ENCODE data around the gene CHD3. TPM values are rescaled to one million over a fixed set of nuclear protein-coding genes. Genes with fewer than 3 reads are reported as not detected.

Gene CHD3
- total RNA-seq, 6 donors from 2014 or later, result 68.1 to 183 (median 91.3) TPM

DNA sequence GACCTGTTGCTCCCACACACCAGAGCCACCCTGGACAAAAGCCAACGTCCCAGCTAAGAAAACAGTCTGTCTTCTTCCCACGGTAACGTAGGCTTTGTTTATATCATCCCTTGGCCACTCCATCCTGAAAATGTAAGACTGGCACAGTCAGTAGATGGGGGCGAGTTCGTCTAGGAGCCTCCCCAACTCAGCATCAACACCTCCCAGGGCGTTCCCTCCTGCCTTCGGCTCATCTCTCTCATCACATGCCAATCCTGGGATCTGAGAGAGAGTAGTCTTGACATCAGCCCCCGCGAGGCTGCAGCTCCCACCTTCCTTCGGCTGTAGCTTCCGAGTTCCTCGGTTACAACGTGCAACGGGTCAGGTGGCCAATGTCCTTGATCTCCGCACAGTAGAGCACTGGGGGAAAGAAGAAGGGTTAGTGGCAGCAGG lies 26.6 kb downstream of the CHD3 start:
- Histone ChIP-seq H3K9me3 (no peaks in the 10 kb centered on the region), H3K4me1 (peaks cover 20 to 26% (median 25%) of the 10 kb centered on the region in 4 donors), H3K27ac (peak overlapping the region; percentile 94 to 98 (median 96)), H3K27me3 (no peaks in the 10 kb centered on the region), H3K4me3 (peak overlapping the region; percentile 63 to 73 (median 69)), H3K36me3 (peaks cover 7 to 15% (median 12%) of the 10 kb centered on the region in 4 donors)
- ATAC-seq (ENCODE audit: low FRiP score in 2 of 2) (peak; percentile 32 to 63), DNase-seq (no peak)
- TF ChIP-seq POLR2A (IDR thresholded peaks at IDR 0.05), result no peak
- TF ChIP-seq CTCF (IDR thresholded peaks at IDR 0.05), result no peak
- TF ChIP-seq POLR2AphosphoS5 (IDR thresholded peaks at IDR 0.05), result no peak
- no peak for TF ChIP-seq EP300 (IDR thresholded peaks at IDR 0.05)
- WGBS, 2 donors, result 0 to 1% methylated on average over 12 to 15 of the region's 15 CpGs

DNA sequence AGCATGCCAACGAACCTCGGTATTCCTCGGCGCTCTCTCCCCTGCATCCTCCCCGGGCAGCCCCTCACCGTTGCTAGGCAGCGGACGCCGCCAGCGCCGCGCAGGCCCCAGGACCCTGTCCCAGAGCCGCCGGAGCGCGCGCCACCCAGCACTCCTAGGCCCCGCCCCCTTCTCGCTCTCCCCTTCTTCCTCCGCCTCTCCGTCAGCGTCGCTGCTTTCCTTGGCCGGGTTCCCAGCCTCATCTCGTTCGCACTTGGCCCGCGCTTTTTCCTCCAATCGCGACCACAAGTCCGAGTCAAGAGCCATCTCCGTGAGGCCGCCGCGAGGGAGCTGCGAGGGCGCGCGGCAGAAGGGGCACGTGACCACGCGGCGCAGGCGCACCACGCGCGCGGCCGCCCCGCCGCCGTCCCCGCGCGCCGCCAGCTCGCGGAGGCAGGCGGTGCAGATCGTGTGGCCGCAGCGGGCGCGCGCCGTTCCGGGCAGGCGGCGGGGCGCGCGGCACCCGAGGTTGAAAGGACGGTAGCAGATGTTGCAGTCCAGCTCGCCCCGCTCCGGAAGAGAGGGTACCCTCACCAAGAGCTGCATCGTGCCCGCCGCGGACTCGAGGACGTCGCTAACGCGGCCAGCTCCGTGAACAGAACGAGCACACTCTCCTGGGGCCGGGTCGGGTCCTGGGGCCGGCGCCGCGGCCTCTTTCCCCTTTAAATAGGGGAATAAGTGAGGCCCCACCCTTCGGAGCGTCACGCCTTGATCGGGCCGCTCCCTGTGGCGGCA lies 27.2 kb downstream of the CHD3 start, which contains the start of gene RNF227:
Gene RNF227, minus strand, starts transcription at position 679 of the 774 bp plus-strand sequence. Its CDS starts 94 bp downstream, at position 585.
- ATAC-seq (ENCODE audit: low FRiP score in 2 of 2) (peak; percentile 92 to 94), DNase-seq (peak; percentile 93 to 96)
- Histone ChIP-seq H3K9me3 (no peaks in the 10 kb centered on the region), H3K4me3 (peak within 1 kb of the TSS; percentile 63 to 73 (median 69)), H3K27ac (peak within 1 kb of the TSS; percentile 94 to 98 (median 96)), H3K27me3 (no peaks in the 10 kb centered on the region), H3K36me3 (peaks cover 3 to 9% (median 7%) of the 10 kb centered on the region in 4 donors), H3K4me1 (peaks cover 20 to 26% (median 25%) of the 10 kb centered on the region in 4 donors)
- TF ChIP-seq CTCF (IDR thresholded peaks at IDR 0.05) (peak in 4 of 6 experiments; percentile 39 to 54 (median 40)), EP300 (IDR thresholded peaks at IDR 0.05) (no peak), POLR2A (IDR thresholded peaks at IDR 0.05) (peak in 3 of 4 donors; percentile 38 to 74 (median 55)), POLR2AphosphoS5 (IDR thresholded peaks at IDR 0.05) (peak; percentile 61 to 74)
- 0 to 2% methylated on average over 27 to 68 of the region's 100 CpGs for WGBS, 2 donors

DNA sequence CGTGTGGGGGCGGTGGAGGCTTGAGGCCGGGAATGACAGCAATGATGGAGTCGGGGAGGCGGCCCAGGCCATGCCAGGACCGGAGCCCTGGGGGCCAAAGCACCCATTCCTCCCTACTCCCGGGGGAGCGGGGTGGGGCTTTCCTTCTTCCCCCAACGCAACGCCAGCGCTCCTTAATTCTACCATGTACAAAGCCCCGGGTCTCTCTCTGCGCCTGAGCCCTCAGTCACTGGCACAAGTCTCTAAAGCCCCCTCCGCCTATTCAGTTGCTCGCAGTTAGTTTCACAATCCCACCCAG lies 27.7 kb downstream of the CHD3 start:
- ATAC-seq (ENCODE audit: low FRiP score in 2 of 2) (no peak), DNase-seq (no peak)
- 37 to 62% methylated on average over 9 to 14 of the region's 15 CpGs for WGBS, 2 donors
- H3K36me3 ChIP-seq, result peaks cover 0 to 4% (median 3%) of the 10 kb centered on the region in 4 donors
- no peaks in the 10 kb centered on the region for H3K9me3 ChIP-seq
- peaks cover 20 to 26% (median 25%) of the 10 kb centered on the region in 4 donors for H3K4me1 ChIP-seq
- peak overlapping the region; percentile 21 to 73 (median 64) for H3K4me3 ChIP-seq
- peak overlapping the region; percentile 94 to 98 (median 96) for H3K27ac ChIP-seq
- no peaks in the 10 kb centered on the region for H3K27me3 ChIP-seq
- TF ChIP-seq POLR2A (IDR thresholded peaks at IDR 0.05), result no peak
- peak; percentile 26 to 31 for TF ChIP-seq POLR2AphosphoS5 (IDR thresholded peaks at IDR 0.05)

DNA sequence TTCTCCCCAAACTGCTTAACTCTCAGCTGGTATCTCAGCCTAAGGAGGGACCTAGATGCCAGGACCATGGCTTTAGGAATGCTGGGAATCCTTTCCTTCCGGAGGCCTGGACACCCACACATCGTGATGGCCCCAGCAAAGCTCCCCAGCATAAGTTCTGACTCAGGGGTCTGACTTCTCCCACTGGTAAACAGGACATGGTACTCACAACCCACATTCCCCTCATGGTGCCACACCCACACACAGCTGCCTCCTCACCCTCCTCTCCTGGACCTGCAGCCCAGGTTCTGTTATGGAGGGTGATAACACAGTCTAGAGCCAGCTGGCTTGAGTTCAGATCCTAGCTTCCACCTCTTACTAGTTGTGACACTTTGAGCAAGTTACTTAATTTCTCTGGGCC lies 28.2 kb downstream of the CHD3 start:
- H3K4me3 ChIP-seq, result no peak overlapping the region
- H3K27ac ChIP-seq, result peak overlapping the region; percentile 94 to 98 (median 96)
- H3K36me3 ChIP-seq, result no peaks in the 10 kb centered on the region
- TF ChIP-seq POLR2AphosphoS5 (IDR thresholded peaks at IDR 0.05) (no peak), CTCF (IDR thresholded peaks at IDR 0.05) (no peak), EP300 (IDR thresholded peaks at IDR 0.05) (no peak), POLR2A (IDR thresholded peaks at IDR 0.05) (no peak)
- WGBS, 2 donors, result 79 to 90% methylated on average over 2 of the region's 2 CpGs
- DNase-seq, result no peak
- no peaks in the 10 kb centered on the region for H3K9me3 ChIP-seq
- no peaks in the 10 kb centered on the region for H3K27me3 ChIP-seq
- peaks cover 20 to 26% (median 25%) of the 10 kb centered on the region in 4 donors for H3K4me1 ChIP-seq
- ATAC-seq (ENCODE audit: low FRiP score in 2 of 2), result no peak

DNA sequence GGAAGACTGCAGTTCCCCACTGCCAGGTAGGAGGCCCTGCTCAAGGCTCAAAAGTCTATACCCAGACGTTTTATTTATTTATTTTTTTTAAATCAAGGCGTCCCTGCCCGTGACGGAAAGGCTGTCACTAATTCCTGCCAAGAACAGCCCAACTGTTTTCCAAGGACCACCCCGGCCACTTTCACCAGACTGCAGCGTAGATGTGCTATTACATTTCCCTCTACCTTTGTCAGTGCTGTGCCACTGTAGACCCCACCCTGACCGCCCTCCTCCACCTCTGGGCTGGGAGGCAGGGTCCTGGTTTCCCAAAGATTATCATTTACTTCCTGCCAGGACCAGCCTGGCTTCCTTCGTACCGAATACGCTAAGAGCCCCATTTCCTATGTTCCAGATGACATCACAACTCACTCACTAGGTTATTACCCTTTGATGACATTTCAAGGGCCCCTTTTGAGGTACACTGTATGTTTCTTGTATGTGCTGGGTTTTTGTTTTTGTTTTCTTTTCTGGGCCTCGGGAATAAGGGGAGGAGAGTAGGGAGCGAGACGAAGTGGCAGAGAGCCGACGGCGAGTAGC lies 33.8 kb downstream of the CHD3 start:
- WGBS, 2 donors, result 24 to 26% methylated on average over 16 of the region's 16 CpGs
- H3K27me3 ChIP-seq, result no peaks in the 10 kb centered on the region
- H3K27ac ChIP-seq, result peak overlapping the region; percentile 45 to 81 (median 76)
- DNase-seq (no peak), ATAC-seq (ENCODE audit: low FRiP score in 2 of 2) (no peak)
- peaks cover 11 to 17% (median 14%) of the 10 kb centered on the region in 4 donors for H3K4me1 ChIP-seq
- no peak for TF ChIP-seq POLR2A (IDR thresholded peaks at IDR 0.05)
- TF ChIP-seq POLR2AphosphoS5 (IDR thresholded peaks at IDR 0.05), result no peak
- no peak for TF ChIP-seq EP300 (IDR thresholded peaks at IDR 0.05)
- no peak for TF ChIP-seq CTCF (IDR thresholded peaks at IDR 0.05)
- H3K4me3 ChIP-seq, result peak overlapping the region; percentile 24 to 58 (median 48)
- no peaks in the 10 kb centered on the region for H3K9me3 ChIP-seq
- no peaks in the 10 kb centered on the region for H3K36me3 ChIP-seq
